Ovary (tissue), 3 donors: ENCODE results near the gene FCRL4.

Source experiments
- EP300 ChIP-seq: sonication (generic); formaldehyde crosslinking; IDR thresholded peaks from one replicate; pipeline ENCODE4 v1.6.1; 2017; ENCODE audit warnings: antibody characterized with exemption
- POLR2A ChIP-seq: fragments of 450-650 bp; IDR thresholded peaks from one replicate; pipeline ENCODE4 v1.6.1; 2017; ENCODE audit warnings: antibody characterized with exemption, mild to moderate bottlenecking, moderate library complexity
- TF ChIP-seq, protein P1 (sequence below), 3 donors: fragments of 450-650 bp in 2 of 3; fragments of 200-600 bp in 1 of 3; IDR thresholded peaks; one replicate each; pipeline versions ENCODE4 v1.5.1 to v1.8.0; 2016 to 2022; ENCODE audit warnings: antibody characterized with exemption in 3 of 3, mild to moderate bottlenecking in 1 of 3
- donor health status: DM: no; HTN: no; CAD: no.

DNA sequence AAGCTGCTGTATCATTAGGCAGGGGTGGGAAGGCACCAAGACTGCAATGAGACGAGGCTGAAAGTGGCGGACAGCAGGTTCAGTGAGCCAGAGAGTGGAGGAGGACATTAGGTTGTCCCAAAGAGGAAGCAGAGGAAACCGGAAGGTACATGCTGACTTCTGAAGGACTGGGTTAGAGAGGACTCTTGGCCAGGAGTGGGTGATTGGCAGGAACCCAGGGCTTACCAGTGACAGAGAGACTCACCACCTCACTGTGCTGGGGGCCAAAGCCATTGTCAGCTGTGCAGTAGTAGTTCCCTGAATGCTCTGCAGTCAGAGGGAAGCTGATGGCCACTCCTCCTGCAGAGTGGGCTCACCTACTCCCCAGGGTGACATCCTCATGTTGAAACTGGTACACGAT, 41.9 kb upstream of the FCRL4 start:
- TF ChIP-seq EP300 (no peak), POLR2A (no peak)
- TF ChIP-seq, protein P1, sequence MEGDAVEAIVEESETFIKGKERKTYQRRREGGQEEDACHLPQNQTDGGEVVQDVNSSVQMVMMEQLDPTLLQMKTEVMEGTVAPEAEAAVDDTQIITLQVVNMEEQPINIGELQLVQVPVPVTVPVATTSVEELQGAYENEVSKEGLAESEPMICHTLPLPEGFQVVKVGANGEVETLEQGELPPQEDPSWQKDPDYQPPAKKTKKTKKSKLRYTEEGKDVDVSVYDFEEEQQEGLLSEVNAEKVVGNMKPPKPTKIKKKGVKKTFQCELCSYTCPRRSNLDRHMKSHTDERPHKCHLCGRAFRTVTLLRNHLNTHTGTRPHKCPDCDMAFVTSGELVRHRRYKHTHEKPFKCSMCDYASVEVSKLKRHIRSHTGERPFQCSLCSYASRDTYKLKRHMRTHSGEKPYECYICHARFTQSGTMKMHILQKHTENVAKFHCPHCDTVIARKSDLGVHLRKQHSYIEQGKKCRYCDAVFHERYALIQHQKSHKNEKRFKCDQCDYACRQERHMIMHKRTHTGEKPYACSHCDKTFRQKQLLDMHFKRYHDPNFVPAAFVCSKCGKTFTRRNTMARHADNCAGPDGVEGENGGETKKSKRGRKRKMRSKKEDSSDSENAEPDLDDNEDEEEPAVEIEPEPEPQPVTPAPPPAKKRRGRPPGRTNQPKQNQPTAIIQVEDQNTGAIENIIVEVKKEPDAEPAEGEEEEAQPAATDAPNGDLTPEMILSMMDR (IDR thresholded peaks at IDR 0.05) = no peak
